Natural killer cell (primary cell): ENCODE measurements around the gene ZNF701. TPM values are rescaled to one million over a fixed set of nuclear protein-coding genes. Genes with fewer than 3 reads are reported as not detected.
"Not testable (repeated sequence)": the region's sequence is repeated elsewhere in the genome, so short reads cannot be mapped to it uniquely, and the experiment has no call there.

Source experiments
- ATAC-seq, 3 donors: fragments of 150-1000 bp in 2 of 3; fragments of 200-7000 bp in 1 of 3; cut with Tn5 transposase; 1 replicate in 1 of 3; 2 replicates in 2 of 3; pipeline ENCODE4 v1.10.0; 2021; ENCODE audit warnings: mild to moderate bottlenecking in 2 of 3, moderate library complexity in 2 of 3
- DNase-seq, 2 donors: peaks; one replicate each; pipeline versions ENCODE4 v3.0.0 to v3.0.0-alpha.2; 2013 to 2021; ENCODE audit warnings: mixed read lengths in 1 of 2
- H3K27ac ChIP-seq: one replicate; pipeline ENCODE4 v1.5.1; 2013; ENCODE audit warnings: mild to moderate bottlenecking, low read length
- H3K27me3 ChIP-seq: one replicate; pipeline ENCODE4 v1.6.1; 2013; ENCODE audit warnings: low read length; ENCODE audit not compliant: control insufficient read depth, insufficient read depth
- H3K36me3 ChIP-seq: one replicate; pipeline ENCODE4 v1.6.1; 2013; ENCODE audit warnings: low read length; ENCODE audit not compliant: control insufficient read depth, insufficient read depth
- H3K4me1 ChIP-seq: one replicate; pipeline ENCODE4 v1.6.1; 2013; ENCODE audit warnings: low read length; ENCODE audit not compliant: control insufficient read depth, insufficient read depth
- H3K4me3 ChIP-seq: one replicate; pipeline ENCODE4 v1.5.1; 2013; ENCODE audit warnings: low read length
- H3K9me3 ChIP-seq: one replicate; pipeline ENCODE4 v1.6.1; 2013; ENCODE audit warnings: low read length; ENCODE audit not compliant: control insufficient read depth, insufficient read depth
- H3K27ac Mint-ChIP-seq, 2 donors: one replicate each; pipeline ENCODE4 v1.8.0; 2022; ENCODE audit warnings: mild to moderate bottlenecking in 2 of 2, mixed read lengths in 2 of 2, moderate library complexity in 1 of 2
- H3K27me3 Mint-ChIP-seq, 2 donors: one replicate each; pipeline ENCODE4 v1.8.0; 2022; ENCODE audit warnings: low read depth in 2 of 2, mixed read lengths in 2 of 2
- H3K36me3 Mint-ChIP-seq: one replicate; pipeline ENCODE4 v1.8.0; 2022; ENCODE audit warnings: mixed read lengths
- H3K4me1 Mint-ChIP-seq, 2 donors: one replicate each; pipeline ENCODE4 v1.8.0; 2022; ENCODE audit warnings: mixed read lengths in 2 of 2
- H3K4me3 Mint-ChIP-seq: one replicate; pipeline ENCODE4 v1.8.0; 2022; ENCODE audit warnings: mild to moderate bottlenecking, moderate library complexity, mixed read lengths
- H3K9me3 Mint-ChIP-seq, 2 donors: one replicate each; pipeline ENCODE4 v1.8.0; 2022; ENCODE audit warnings: mixed read lengths in 2 of 2
- CTCF ChIP-seq: fragments of 200-600 bp; IDR thresholded peaks from one replicate; pipeline ENCODE4 v1.8.0; 2022; ENCODE audit warnings: antibody characterized with exemption
- WGBS: methylation state at CpG from one replicate; pipeline ENCODE4 v1.1.7; 2013; ENCODE audit warnings: missing lambda C conversion rate; ENCODE audit not compliant: insufficient coverage; 5-methylcytosine and 5-hydroxymethylcytosine counted together
- intact Hi-C: fragments of 100-400 bp; cut with micrococcal nuclease; formaldehyde crosslinking; loops from one replicate; pipeline ENCODE4 v1.14.2; 2022
- total RNA-seq, 4 donors: library from RNA; stranded (reverse); fragments of 120-200 nt in 1 of 4; gene quantifications; one replicate each; pipeline versions ENCODE4 v1.2.3 to v1.2.4, GENCODE V29; 2013 to 2022

ZNF701 gene
- total RNA-seq, 3 donors from 2014 or later (not counting 1 experiment from before 2014, with no cell fraction given), result 27.4 to 41.2 (median 28.4) TPM

- Histone ChIP-seq H3K9me3 (peaks cover 77% of the 10 kb centered on the region), H3K27ac (no peak overlapping the region), H3K27me3 (no peaks in the 10 kb centered on the region), H3K36me3 (peaks cover 33% of the 10 kb centered on the region), H3K4me3 (no peak overlapping the region), H3K4me1 (no peaks in the 10 kb centered on the region)
- Mint-ChIP-seq H3K4me3 (no peak overlapping the region), H3K27ac (no peak overlapping the region), H3K27me3 (no peaks in the 10 kb centered on the region), H3K4me1 (peaks cover 0 to 5% of the 10 kb centered on the region in 2 donors), H3K36me3 (peaks cover 58% of the 10 kb centered on the region), H3K9me3 (peaks cover 12 to 21% of the 10 kb centered on the region in 2 donors)
- DNase-seq, result no peak
- ATAC-seq, result no peak
- no peak for TF ChIP-seq CTCF
- intact Hi-C loops, result no loop called here
- WGBS, result 96% methylated on average over 16 of the region's 16 CpGs
Measured at GRCh38 chr19:52557231-52557995, 12.7 kb upstream of the ZNF701 start.

GRCh38 chr19:52558732-52559445 lies 11.2 kb upstream of the ZNF701 start:
- ATAC-seq, H3K27me3 ChIP-seq, intact Hi-C loops, H3K4me1 Mint-ChIP-seq, H3K27ac Mint-ChIP-seq, H3K4me3 Mint-ChIP-seq, H3K4me3 ChIP-seq, H3K27me3 Mint-ChIP-seq, DNase-seq, H3K4me1 ChIP-seq, H3K27ac ChIP-seq: not testable (repeated sequence)
- 97% methylated on average over 5 of the region's 5 CpGs for WGBS
- Histone ChIP-seq H3K9me3 (peaks cover 90% of the 10 kb centered on the region), H3K36me3 (peaks cover 23% of the 10 kb centered on the region)
- peaks cover 56% of the 10 kb centered on the region for H3K36me3 Mint-ChIP-seq
- H3K9me3 Mint-ChIP-seq, result peaks cover 13 to 23% of the 10 kb centered on the region in 2 donors

- ATAC-seq, H3K27me3 Mint-ChIP-seq, H3K4me3 ChIP-seq, H3K4me1 ChIP-seq, H3K27me3 ChIP-seq, intact Hi-C loops, H3K4me3 Mint-ChIP-seq, H3K27ac Mint-ChIP-seq, H3K4me1 Mint-ChIP-seq, H3K27ac ChIP-seq, DNase-seq: not testable (repeated sequence)
- 99% methylated on average over 8 of the region's 8 CpGs for WGBS
- H3K9me3 ChIP-seq, result peaks cover 89% of the 10 kb centered on the region
- Mint-ChIP-seq H3K9me3 (peaks cover 6 to 10% of the 10 kb centered on the region in 2 donors), H3K36me3 (peaks cover 49% of the 10 kb centered on the region)
- peaks cover 13% of the 10 kb centered on the region for H3K36me3 ChIP-seq
Measured at GRCh38 chr19:52561611-52562010, 8.5 kb upstream of the ZNF701 start.

GRCh38 chr19:52566121-52566520 lies 4.0 kb upstream of the ZNF701 start:
- Histone ChIP-seq H3K36me3 (peaks cover 6% of the 10 kb centered on the region), H3K27ac (no peak overlapping the region), H3K4me1 (peaks cover 12% of the 10 kb centered on the region), H3K9me3 (peaks cover 56% of the 10 kb centered on the region), H3K4me3 (no peak overlapping the region), H3K27me3 (no peaks in the 10 kb centered on the region)
- intact Hi-C loops, result no loop called here
- Mint-ChIP-seq H3K27ac (no peak overlapping the region), H3K9me3 (peaks cover 2 to 7% of the 10 kb centered on the region in 2 donors), H3K4me3 (no peak overlapping the region), H3K27me3 (no peaks in the 10 kb centered on the region), H3K4me1 (peaks cover 8 to 15% of the 10 kb centered on the region in 2 donors), H3K36me3 (peaks cover 29% of the 10 kb centered on the region)
- no peak for DNase-seq
- 95% methylated on average over 5 of the region's 6 CpGs for WGBS
- no peak for ATAC-seq
- no peak for TF ChIP-seq CTCF
